ENCODE results near the gene ZNF710.

DNA sequence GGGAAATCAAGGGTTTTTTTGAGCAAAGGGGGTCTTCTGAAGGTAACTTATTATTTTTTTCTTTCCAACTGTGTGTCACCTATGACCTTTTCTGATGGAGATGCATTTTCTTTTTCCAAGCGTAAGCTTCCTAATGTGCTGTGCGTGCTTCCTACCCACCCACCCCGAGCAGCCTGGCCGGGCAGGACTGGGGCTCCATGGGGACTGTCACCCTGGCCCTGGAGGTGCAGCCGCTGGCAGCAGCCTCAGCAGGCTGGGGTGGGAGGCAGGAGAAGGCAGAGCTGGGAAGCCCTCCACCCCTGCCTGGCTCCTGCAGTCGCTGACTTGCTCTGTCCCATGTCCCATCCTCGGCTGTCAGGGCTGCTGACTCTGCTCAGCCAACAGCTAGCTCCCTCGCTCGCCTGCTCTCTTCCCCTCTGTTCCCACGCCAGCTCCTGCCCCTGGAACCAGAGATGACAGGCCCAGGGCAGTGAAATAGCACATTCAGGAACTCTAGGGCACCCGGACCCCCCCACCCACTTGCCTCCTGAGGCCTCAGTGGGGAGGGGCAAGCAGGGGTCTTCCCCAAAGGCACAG, 79.8 kb downstream of the ZNF710 start:
- no peak for TF ChIP-seq CTCF (IDR thresholded peaks at IDR 0.05)
- TF ChIP-seq POLR2A (IDR thresholded peaks at IDR 0.05) = no peak
- no peak for TF ChIP-seq POLR2AphosphoS5 (IDR thresholded peaks at IDR 0.05; ENCODE audit: insufficient read depth in 1 of 2, low read depth in 1 of 2)
